AG04450 (cell line): ENCODE results near the gene NUP210. TPM values are rescaled to one million over a fixed set of nuclear protein-coding genes. Genes with fewer than 3 reads are reported as not detected.

Source experiments
- CTCF ChIA-PET: fragments of 300-600, 350-600 bp; formaldehyde crosslinking; extraction: SDS; loops from one replicate; lab custom pipeline; 2022; ENCODE audit warnings: antibody characterized with exemption, inconsistent platforms; lab: Charles Lee
- POLR2A ChIA-PET: fragments of 350-600 bp; formaldehyde crosslinking; extraction: SDS; loops from one replicate; lab custom pipeline; 2021; ENCODE audit warnings: antibody characterized with exemption, inconsistent platforms; lab: Yijun Ruan, JAX
- DNase-seq: peaks from one replicate; pipeline ENCODE4 v3.0.0-alpha.2; 2011; ENCODE audit warnings: low read depth, low spot score
- H3K27ac ChIP-seq: one replicate; pipeline ENCODE4 v1.5.1; 2012; ENCODE audit warnings: low read depth, low read length, control low read depth
- H3K27me3 ChIP-seq: one replicate; pipeline ENCODE4 v1.6.0; 2012; ENCODE audit warnings: low read length; ENCODE audit not compliant: control insufficient read depth, insufficient read depth
- H3K4me3 ChIP-seq: 2 replicates; pipeline ENCODE4 v1.5.1; 2011; ENCODE audit warnings: mild to moderate bottlenecking, low read depth, low read length, control low read depth
- H3K9me3 ChIP-seq: 2 replicates; pipeline ENCODE4 v1.5.1; 2012; ENCODE audit warnings: low read length; ENCODE audit not compliant: control insufficient read depth, insufficient read depth
- CTCF ChIP-seq: IDR thresholded peaks from 2 replicates; pipeline ENCODE4 v1.5.1; 2011; ENCODE audit warnings: low read depth, low read length, control low read depth, inconsistent platforms
- polyA plus RNA-seq: library from polyadenylated mRNA; depleted of rRNA; stranded (reverse); fragments of >200 nt; gene quantifications from 2 replicates; pipeline ENCODE4 v1.2.3, GENCODE V29; 2011

Gene NUP210
- polyA plus RNA-seq, 1 experiment, result 0.05 TPM

- H3K9me3 ChIP-seq, result peaks cover 6% of the 10 kb centered on the region; the same call in 1 of the 2 replicates
- no peak for TF ChIP-seq CTCF
- CTCF ChIA-PET, result interaction anchor here (0.8 to 1.3 kb wide), 2 partner anchors 47 to 252 kb away, joined by 3 to 8 read pairs; no protein-coding TSS in a partner anchor
- no peak overlapping the region for H3K4me3 ChIP-seq
- POLR2A ChIA-PET, result interaction anchor here (0.6 kb wide), 1 partner anchor 9 kb away, joined by 3 read pairs; no protein-coding TSS in a partner anchor
- no peak overlapping the region for H3K27ac ChIP-seq
- DNase-seq, result no peak
- no peaks in the 10 kb centered on the region for H3K27me3 ChIP-seq
Observed at GRCh38 chr3:13405614-13406013, 14.5 kb downstream of the NUP210 start.

- H3K27me3 ChIP-seq, result no peaks in the 10 kb centered on the region
- H3K9me3 ChIP-seq, result peaks cover 6% of the 10 kb centered on the region; the same call in 1 of the 2 replicates
- no peak overlapping the region for H3K4me3 ChIP-seq
- POLR2A ChIA-PET, result interaction anchor here (0.6 kb wide), 1 partner anchor 8 kb away, joined by 3 read pairs; no protein-coding TSS in a partner anchor
- no peak for DNase-seq
- H3K27ac ChIP-seq, result no peak overlapping the region
- CTCF ChIA-PET, result interaction anchor here (1.3 kb wide), 1 partner anchor 48 kb away, joined by 8 read pairs; no protein-coding TSS in a partner anchor
- no peak for TF ChIP-seq CTCF
Observed at GRCh38 chr3:13404626-13405452, 15.3 kb downstream of the NUP210 start.

GRCh38 chr3:13403847-13404246, 16.3 kb downstream of the NUP210 start:
- TF ChIP-seq CTCF, result no peak
- Histone ChIP-seq H3K27me3 (no peaks in the 10 kb centered on the region), H3K27ac (no peak overlapping the region), H3K9me3 (peaks cover 4% of the 10 kb centered on the region; the same call in 1 of the 2 replicates), H3K4me3 (no peak overlapping the region)
- CTCF ChIA-PET, result no interaction called here
- DNase-seq, result no peak
- POLR2A ChIA-PET, result no interaction called here

- no peaks in the 10 kb centered on the region for H3K27me3 ChIP-seq
- CTCF ChIA-PET, result no interaction called here
- peaks cover 2% of the 10 kb centered on the region; the same call in 1 of the 2 replicates for H3K9me3 ChIP-seq
Observed at GRCh38 chr3:13403213-13403819, 16.8 kb downstream of the NUP210 start.

More at GRCh38 chr3:13403213-13403819, 16.8 kb downstream of the NUP210 start:
- H3K27ac ChIP-seq, result no peak overlapping the region
- no peak overlapping the region for H3K4me3 ChIP-seq
- DNase-seq, result no peak
- TF ChIP-seq CTCF, result no peak
- POLR2A ChIA-PET, result no interaction called here
